ENCODE results near the gene PELO. TPM values are rescaled to one million over a fixed set of nuclear protein-coding genes. Genes with fewer than 3 reads are reported as not detected.

The PELO gene
- total RNA-seq, 1 donor from 2014 or later = 19.9 TPM

Other genes starting within 250 kb of the PELO start
- 5.2 TPM for gene ITGA1, start within 50 bp of the PELO start, total RNA-seq
- gene ITGA2, start 201.4 kb downstream of the PELO start, total RNA-seq = 3.7 TPM